ENCODE measurements around the gene RRAS2. TPM values are rescaled to one million over a fixed set of nuclear protein-coding genes. Genes with fewer than 3 reads are reported as not detected.

Gene RRAS2
- total and polyA plus RNA-seq, 3 donors from 2014 or later = 37.3 to 62.6 (median 57.4) TPM

- no peak overlapping the region for H3K4me3 ChIP-seq
- H3K9me3 ChIP-seq = no peaks in the 10 kb centered on the region
- TF ChIP-seq CTCF (IDR thresholded peaks at IDR 0.05) (no peak), POLR2A (IDR thresholded peaks at IDR 0.05) (no peak)
- no peaks in the 10 kb centered on the region for H3K36me3 ChIP-seq (ENCODE audit: low read depth, missing control alignments)
- H3K27ac ChIP-seq = no peak overlapping the region
- DNase-seq = no peak
- no peaks in the 10 kb centered on the region for H3K4me1 ChIP-seq
- H3K27me3 ChIP-seq = no peaks in the 10 kb centered on the region
- intact Hi-C loops (cut with DNase I; ENCODE audit: low total_unique reads) = loop anchor here (10.0 kb wide), 1 partner anchor 285 kb away; no protein-coding TSS in a partner anchor
Observed at GRCh38 chr11:14240221-14240620, 118.8 kb downstream of the RRAS2 start.

- Histone ChIP-seq H3K9me3 (no peaks in the 10 kb centered on the region), H3K27me3 (no peaks in the 10 kb centered on the region), H3K4me3 (no peak overlapping the region), H3K27ac (no peak overlapping the region), H3K36me3 (ENCODE audit: low read depth, missing control alignments) (no peaks in the 10 kb centered on the region), H3K4me1 (no peaks in the 10 kb centered on the region)
- intact Hi-C loops (cut with DNase I; ENCODE audit: low total_unique reads) = no loop called here
- 70 to 71% methylated on average over 9 of the region's 9 CpGs for whole genome bisulfite sequencing, 2 donors
- TF ChIP-seq CTCF (IDR thresholded peaks at IDR 0.05) (no peak), POLR2A (IDR thresholded peaks at IDR 0.05) (no peak)
- DNase-seq = no peak
Observed at GRCh38 chr11:14237444-14237961, 121.5 kb downstream of the RRAS2 start.

GRCh38 chr11:14235701-14236100 is 123.3 kb downstream of the RRAS2 start:
- no peak overlapping the region for H3K4me3 ChIP-seq
- H3K27ac ChIP-seq = no peak overlapping the region
- intact Hi-C loops (cut with DNase I; ENCODE audit: low total_unique reads) = no loop called here
- TF ChIP-seq CTCF (IDR thresholded peaks at IDR 0.05) (no peak), POLR2A (IDR thresholded peaks at IDR 0.05) (no peak)
- 100% methylated on average over 1 of the region's 1 CpG for WGBS, 2 donors
- no peaks in the 10 kb centered on the region for H3K9me3 ChIP-seq
- H3K36me3 ChIP-seq (ENCODE audit: low read depth, missing control alignments) = no peaks in the 10 kb centered on the region
- no peaks in the 10 kb centered on the region for H3K27me3 ChIP-seq
- no peaks in the 10 kb centered on the region for H3K4me1 ChIP-seq
- DNase-seq = no peak

GRCh38 chr11:14234446-14234845 is 124.5 kb downstream of the RRAS2 start:
- Histone ChIP-seq H3K4me1 (no peaks in the 10 kb centered on the region), H3K36me3 (ENCODE audit: low read depth, missing control alignments) (no peaks in the 10 kb centered on the region), H3K9me3 (no peaks in the 10 kb centered on the region), H3K27me3 (no peaks in the 10 kb centered on the region), H3K4me3 (no peak overlapping the region), H3K27ac (no peak overlapping the region)
- intact Hi-C loops (cut with DNase I; ENCODE audit: low total_unique reads) = no loop called here
- TF ChIP-seq CTCF (IDR thresholded peaks at IDR 0.05) (no peak), POLR2A (IDR thresholded peaks at IDR 0.05) (no peak)
- WGBS, 2 donors = 62 to 74% methylated on average over 4 to 6 of the region's 6 CpGs
- no peak for DNase-seq

- WGBS, 2 donors = 68 to 74% methylated on average over 6 of the region's 6 CpGs
- no peaks in the 10 kb centered on the region for H3K9me3 ChIP-seq
- H3K27me3 ChIP-seq = no peaks in the 10 kb centered on the region
- intact Hi-C loops (cut with DNase I; ENCODE audit: low total_unique reads) = no loop called here
- H3K4me3 ChIP-seq = no peak overlapping the region
- no peak for TF ChIP-seq POLR2A (IDR thresholded peaks at IDR 0.05)
- TF ChIP-seq CTCF (IDR thresholded peaks at IDR 0.05) = peak in 1 of 3 experiments; percentile 8
- H3K27ac ChIP-seq = no peak overlapping the region
- no peaks in the 10 kb centered on the region for H3K4me1 ChIP-seq
- no peak for DNase-seq
- H3K36me3 ChIP-seq (ENCODE audit: low read depth, missing control alignments) = no peaks in the 10 kb centered on the region
Observed at GRCh38 chr11:14232652-14233051, 126.3 kb downstream of the RRAS2 start.
